Stimulated activated CD4-positive, alpha-beta T cell treated with anti-CD3 and anti-CD28 coated beads, Interleukin-15, amount 100 ng/mL, for 24 hours (primary cell): ENCODE measurements around the gene TMCO2.
"Not testable (repeated sequence)": the region's sequence is repeated elsewhere in the genome, so short reads cannot be mapped to it uniquely, and the experiment has no call there.

Experiments used
- DNase-seq: peaks from one replicate; pipeline ENCODE4 v3.0.0-alpha.2; 2020

Gene TMCO2

DNA sequence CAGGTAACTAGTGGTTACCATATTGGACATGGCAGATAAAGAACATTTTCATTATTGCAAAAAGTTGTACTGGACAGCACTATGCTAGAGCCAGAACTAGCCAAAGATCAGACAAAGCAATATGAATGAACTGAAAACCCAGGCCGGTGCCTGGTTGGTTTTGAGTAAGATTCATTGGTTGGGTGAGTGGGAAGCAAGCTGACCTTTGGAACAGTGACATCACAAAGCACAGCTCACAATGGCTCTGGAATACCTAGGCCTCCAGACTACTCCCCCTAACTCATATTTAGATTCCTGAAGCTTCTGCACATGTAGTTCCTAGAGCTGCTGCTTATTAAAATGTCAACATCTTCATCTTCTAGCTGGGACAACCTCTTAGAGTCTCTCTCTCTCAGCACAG is at the start of gene TMCO2:
TSS of gene TMCO2 (plus strand) at position 283 of the 400 bp plus-strand sequence. CDS start at position 340, 57 bp downstream.
- no peak for DNase-seq

DNA sequence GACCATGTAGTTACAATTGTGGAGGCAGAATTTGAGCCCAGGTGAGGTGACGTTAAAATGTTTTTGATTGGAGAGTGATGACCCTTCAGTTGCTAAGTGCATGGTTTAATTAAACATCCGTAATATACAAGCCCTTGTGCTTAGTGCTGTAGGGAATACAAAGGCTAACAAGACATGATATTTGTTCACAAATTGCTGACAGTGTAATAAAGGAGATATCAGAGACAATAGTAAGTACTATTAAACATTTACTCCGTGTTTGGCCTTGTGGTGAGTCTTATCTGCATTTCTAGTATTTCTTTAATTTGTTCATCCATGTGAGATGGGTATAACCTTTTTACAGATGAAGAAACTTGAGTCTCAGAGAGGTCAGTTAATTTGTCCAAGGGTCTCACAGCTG is 48.6 kb upstream of the TMCO2 start:
- no peak for DNase-seq

DNA sequence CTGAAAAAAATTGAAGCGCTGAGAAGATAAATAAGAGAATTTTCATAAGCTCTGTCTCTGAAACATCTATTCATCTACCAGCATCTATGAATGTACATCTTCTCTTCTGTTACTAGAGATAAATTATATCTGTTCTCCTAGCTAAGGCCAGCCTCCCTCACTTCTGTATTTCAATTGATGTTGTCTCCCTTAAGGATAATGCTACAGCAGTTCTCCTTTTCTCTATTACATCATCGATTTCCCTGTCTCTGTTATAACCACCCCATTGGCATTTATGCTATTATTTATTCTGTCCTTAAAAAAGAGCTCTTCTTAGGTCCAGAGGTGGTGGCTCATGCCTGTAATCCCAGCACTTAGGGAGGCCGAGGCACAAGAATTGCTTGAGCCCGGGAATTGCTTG is 42.9 kb upstream of the TMCO2 start:
- no peak for DNase-seq

DNA sequence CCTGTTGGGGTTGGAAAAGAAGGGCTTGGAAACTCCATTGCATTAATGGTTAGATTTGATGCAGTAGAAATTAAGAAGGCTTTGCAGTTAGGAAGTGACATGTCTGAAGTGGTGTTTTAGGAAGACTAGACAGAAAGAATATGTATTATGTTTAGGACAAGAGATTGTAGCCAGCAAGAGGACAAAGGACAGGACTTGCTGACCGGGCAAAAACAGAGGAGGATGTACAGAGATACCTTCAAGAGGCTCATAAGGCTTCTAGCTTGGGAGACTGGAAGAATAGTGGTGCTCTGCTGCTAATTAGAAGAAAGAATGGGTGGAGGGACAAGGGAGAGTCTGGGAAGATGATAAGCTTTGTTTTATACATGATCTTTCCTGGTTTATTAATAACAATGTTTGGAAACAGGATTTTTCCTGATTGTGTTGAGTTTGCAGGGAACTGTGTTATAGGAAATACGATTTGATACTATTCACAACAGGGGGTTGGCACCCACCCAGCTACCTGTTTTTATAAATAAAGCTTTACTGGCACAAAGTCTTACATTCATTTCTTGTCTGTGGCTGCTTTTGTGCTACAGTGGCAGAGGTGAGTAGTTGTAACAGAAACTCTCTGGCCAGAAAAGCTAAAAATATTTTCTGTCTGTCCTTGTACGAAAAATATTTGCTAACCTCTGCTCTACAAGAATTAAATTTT is 37.1 kb upstream of the TMCO2 start:
- DNase-seq, result no peak

DNA sequence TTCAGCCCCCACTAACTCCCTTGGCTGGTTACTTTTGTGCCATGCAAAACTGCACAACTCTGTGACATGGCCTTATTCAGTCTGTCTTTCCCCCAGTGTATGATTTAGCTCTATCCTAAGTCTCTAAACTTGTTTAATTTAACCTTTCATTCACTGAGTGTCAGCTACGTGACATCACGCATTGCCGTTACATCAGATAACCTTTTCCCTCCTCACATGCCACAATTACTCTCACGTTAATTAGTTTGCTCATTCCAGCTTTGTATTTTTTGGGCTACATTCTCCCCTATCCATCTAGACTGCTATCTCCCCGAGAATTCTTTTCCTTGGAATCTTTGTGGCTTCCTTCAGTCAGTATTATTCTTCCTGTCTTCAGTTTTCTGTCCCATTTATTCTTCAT is 29.4 kb upstream of the TMCO2 start:
- no peak for DNase-seq

DNA sequence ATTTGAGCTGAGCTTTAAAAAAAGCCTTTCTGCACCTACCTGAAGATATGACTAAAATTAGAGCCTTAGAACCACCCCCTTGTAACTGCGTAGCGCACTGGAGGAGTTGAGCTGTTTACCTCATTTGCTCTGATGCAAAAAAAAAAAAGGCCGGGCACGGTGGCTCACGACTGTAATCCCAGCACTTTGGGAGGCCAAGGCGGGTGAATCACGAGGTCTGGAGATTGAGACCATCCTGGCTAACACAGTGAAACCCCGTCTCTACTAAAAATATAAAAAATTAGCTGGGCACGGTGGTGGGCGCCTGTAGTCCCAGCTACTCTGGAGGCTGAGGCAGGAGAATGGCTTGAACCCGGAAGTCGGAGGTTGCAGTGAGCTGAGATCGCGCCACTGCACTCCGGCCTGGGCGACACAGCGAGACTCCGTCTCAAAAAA is 26.2 kb upstream of the TMCO2 start:
- not testable (repeated sequence) for DNase-seq

DNA sequence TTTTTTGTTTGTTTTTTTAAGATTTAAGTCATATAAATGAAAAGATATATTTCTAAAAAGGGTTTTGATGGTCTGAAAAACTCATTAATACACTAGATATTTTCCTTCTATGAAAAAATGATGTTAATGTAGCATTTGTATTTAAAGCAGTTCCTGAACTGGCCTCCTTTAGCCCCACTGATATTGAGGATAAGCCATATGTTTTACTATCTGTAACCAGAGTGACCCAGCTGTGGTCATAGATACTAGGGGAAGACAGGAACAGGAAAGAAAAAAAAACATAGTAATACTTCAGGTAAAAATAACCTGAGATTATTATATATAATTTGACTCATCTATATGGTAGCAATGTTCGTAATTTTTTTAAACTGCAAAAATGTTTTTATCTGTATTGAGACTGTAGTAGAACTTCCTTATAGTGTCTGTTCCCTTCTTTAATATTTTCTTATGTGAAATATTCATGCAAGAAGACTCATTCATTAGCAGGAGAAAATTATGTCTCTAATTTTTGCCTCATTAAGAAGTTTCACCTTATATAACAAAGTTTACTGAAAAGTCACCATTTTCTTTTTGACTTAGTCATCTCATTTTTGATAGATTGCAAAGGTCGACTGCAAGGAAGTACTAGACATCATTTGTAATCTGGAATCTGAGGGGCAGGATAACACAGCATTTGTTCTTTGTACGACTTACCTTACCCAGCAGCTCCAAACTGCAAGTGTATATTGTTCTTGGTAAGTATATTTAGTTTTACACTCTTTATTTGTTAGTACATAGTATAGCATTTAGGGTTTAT is 25.6 kb upstream of the TMCO2 start:
- no peak for DNase-seq

DNA sequence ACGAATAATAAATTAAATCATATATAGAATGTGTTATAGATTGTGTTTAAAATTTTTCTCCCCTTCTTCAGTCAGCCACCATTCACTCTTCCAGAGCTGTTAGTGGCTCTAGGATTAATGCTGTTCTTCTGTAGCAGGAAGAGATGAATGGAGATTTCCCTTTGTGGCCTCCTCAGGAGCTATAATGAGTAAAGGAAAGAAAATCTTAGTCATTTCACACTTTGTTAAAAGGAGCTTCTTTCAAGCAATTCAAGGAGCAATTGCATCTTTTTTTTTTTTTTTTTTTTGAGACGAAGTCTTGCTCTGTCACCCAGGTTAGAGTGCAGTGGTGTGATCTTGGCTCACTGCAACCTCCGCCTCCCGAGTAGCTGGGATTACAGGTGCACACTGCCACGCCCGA is 23.7 kb upstream of the TMCO2 start:
- peak; percentile 18 for DNase-seq

DNA sequence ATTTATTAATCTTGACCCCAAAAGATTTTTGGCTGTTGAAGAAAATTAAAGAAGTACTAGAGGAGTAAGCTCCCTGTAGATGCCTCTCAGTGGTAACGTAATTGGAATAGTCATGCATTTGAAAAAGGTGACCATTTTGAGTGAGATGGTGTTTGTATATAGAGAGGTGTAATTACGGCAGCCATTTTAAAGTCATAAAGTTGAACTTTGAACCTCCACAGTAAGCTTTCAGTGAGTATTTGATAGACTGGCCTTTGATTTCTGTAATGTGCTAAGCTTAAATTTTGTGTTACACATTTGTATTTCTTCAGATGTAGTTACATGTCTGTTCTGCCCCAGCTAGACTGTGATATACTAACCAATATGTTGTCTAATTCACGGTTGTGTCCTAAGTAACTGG is 21.5 kb upstream of the TMCO2 start:
- no peak for DNase-seq

DNA sequence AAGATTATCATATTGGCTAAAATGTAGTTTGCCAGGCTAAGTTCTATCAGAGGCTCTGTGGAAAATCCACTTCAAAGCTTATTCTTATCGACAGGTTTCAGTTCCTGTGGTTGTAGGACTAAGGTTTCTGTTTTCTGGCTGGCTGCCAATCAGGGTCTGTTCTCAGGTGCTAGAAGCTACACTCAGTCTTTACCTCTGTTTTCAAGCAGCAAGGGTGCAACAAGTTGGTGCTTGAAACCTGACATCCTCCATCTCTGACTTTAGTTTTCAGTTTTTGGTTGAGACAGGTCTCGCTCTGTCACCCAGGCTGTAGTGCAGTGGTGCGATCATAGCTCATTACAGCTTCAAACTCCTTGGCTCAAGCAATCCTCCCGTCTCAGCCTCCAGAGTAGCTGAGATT is 15.3 kb upstream of the TMCO2 start:
- peak; percentile 85 for DNase-seq

DNA sequence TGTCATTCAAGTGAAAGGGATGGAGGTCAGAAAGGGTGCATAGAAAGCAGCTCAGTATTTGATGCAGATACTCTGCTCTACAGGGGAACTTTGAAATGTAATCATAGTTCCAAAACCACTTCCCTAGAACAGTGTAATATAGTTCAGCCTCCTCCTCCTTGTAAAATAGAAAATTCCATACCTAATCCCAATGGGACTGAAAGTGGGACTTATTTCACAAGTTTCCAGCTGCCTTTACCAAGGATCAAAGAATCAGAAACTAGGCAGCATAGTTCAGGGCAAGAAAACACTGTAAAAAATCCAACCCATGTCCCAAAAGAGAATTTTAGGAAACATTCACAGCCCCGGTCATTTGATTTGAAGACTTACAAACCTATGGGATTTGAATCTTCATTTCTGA is 8.1 kb upstream of the TMCO2 start:
- no peak for DNase-seq

DNA sequence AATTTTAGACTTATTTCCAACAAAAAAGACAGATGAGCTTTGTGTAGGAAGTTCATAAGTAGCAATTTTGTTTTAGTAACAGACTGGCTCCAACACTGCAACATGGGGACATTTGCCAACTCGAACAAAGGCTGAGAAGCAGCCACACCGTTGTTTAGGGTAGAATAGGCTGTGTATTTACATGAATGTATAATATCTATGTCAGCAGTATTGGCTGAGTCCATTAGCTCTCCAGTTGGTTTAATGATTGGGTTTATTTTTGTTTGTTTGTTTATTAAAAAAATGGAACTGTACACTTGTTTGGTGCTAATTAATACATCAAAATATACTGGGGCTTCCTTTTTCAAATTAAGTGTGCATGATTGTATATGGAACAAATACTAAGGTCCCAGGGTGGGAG is 7.3 kb upstream of the TMCO2 start:
- DNase-seq, result no peak

DNA sequence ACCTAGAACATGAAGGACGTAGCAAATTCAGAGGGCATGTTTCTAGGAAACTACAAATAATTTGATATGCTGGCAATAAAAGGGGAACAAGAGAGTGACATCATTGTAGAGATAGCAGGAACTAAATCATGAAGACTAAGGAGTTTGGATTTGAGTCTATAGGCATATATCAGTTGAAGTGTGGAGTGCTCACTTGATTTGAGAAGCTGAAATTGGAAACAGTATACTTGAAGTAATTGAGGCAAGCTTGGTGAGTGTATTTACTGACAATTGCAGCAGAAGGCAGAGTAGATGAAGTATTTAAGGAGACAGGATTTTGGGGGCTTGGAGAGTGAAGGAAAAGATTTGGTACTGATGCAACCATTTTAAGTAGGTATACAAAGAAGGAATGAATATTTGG is 6.4 kb upstream of the TMCO2 start:
- no peak for DNase-seq

DNA sequence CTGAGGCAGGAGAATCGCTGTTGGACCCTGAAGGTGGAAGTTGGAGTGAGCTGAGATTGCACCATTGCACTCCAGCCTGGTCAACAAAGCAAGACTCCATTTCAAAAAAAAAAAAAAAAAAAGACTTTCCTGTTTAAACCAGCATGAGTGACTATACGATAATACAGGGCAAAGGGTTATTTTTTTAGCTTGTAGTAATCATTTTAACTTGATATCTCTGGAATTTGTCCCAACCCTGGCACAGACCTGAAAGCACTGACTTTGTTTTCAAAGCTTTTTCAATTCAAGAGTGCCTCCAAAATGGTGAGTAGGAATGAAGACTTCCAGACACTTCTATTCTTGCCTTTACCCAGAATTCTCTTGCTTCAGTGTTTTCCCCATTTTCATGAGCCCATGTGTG is 4.4 kb upstream of the TMCO2 start:
- no peak for DNase-seq

DNA sequence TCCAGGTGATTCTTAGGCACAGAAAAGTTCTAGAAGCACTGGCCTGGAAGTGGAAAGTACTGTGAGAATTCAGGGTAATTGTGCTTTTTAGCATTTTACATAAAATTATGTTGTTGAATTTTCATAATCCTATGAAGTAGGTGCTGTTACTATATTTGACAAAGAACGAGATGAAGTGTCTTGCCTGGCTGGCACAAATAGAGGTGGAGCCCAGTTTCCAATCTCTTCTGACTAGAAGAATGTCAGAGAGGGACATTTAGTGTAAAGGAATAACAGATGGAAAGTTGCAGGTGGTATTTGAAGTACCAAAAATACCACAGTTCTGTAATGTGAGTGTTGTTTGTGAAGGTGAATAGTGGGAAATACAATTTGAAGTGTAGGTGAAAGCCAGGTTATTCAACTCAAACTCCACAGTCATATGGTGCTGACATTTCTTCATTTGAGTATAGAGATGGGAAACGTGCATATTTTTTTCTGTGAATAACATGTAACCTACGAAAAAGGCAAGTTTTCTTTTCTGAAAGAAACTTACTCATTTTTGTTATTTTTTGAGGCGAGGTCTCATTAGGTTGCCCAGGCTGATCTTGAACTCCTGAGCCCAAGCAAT is 3.5 kb upstream of the TMCO2 start:
- DNase-seq, result no peak

DNA sequence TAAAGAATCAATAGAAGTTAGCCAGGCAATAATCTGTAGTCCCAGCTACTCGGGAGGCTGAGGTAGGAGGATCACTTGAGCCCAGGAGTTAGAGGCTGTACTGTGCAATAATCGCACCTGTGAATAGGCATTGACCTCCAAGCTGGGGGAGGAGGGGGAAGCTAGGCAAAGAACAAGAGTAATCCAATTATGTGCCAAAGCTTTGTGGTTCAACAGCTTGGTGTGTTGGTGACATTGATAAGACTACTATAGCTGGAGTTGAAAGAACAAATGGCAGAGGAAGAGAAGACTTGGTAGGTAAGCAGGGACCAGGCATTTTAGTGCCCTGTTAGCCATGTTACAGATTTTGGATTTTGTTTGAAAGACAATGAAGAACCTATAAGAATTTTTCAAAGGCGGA is 2.1 kb upstream of the TMCO2 start:
- DNase-seq, result no peak

DNA sequence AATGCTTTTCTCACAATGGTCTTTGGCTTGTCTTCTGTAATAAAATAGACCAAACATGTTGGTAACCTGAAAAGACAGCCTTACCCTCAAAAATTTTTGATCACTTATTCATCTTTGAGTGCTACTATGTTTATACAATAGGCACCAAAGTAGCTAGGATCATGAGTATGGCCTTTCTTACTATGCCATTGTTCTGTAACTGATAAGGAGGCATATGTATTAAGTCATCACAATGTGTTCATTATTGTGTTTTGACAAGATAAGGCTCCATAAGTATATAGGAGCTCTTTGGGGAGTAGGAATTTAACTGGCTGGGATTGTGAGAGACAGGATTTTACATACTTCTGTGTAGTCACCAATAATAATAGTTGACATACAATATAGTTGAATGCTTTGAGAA is 675 bp downstream of the TMCO2 start:
- no peak for DNase-seq

DNA sequence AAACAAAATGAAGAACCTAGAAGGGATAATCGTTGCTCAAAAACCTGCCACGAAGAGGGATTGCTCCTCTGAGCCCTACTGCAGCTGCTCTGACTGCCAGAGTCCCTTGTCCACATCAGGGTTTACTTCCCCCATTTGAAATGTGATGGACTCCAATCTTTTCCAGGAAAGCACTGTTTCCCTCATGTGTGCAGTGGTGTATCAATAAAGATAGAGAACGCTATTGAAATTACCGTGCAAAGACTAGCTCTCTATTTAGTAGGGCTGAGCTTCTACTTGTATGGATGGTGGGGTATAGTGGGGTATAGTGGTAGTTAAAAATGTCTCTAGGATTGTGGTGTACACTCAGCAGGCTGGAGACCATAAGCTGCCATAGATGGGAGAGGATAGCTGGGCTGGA is 3.7 kb downstream of the TMCO2 start:
- no peak for DNase-seq

DNA sequence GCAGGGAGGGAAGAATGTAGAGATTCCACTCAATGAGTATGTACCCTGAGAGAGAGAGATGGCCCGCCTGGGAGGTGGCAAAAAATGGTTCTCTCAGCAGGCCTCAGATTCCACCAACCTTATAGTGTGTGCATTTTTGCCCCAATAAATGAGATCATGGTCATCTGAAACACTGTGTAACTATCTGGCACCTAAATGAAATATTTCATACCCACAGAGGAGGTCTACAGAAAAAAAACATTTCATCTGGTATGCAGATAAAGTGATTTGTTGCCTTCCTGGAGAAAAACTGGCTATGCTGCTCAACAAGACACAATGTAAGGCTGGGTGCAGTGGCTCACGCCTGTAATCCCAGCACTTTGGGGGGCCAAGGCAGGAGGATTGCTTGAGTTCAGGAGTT is 4.9 kb downstream of the TMCO2 start:
- DNase-seq, result no peak

DNA sequence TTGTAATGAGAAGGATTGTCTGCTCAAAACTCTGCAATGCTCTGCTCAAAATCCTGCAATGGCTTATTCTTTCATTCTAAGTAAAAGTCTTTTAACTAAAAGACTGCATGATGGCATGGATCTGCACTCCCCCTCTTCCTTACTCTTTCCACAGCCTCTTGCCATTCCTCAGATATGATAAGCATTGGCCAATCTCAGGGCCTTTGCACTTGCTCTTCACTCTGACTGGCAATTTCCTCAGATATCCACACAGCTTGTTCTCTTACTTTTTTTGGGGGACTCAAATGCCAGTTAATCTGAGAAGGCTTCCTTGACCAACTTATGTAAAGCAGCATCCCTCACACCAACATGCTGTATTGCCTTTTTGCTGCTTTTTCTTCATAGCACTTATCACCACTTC is 7.5 kb downstream of the TMCO2 start:
- no peak for DNase-seq

DNA sequence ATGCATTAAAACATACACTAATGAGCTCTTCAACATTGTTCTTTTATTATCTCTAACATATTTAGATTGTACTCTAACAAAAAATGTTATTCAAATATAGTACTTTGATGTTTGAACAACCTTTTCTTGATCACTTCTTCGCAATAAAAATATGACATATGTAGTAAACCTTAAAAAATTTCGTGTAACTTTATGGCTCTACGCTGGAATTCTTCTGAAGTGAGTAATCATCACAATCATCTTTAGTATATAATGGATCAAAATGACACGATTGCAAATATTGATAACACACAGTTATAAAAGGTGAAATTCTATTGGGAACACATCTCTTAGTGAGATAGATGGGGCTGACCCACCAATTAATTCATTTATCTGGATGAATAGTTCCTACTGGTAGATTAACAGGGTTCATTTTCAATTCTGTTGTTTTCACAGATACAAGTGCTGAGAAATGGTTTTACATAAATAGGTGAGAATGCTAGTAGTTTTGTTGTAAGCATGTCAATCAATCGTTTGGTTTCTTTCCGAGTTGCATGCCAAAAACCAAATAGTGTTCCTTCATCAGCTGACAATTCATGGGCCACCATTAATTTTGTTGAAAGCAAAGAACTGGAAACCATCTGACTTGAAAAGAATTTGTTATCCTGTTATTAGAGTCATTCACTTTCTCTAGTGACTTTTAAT is 8.8 kb downstream of the TMCO2 start:
- DNase-seq, result no peak

DNA sequence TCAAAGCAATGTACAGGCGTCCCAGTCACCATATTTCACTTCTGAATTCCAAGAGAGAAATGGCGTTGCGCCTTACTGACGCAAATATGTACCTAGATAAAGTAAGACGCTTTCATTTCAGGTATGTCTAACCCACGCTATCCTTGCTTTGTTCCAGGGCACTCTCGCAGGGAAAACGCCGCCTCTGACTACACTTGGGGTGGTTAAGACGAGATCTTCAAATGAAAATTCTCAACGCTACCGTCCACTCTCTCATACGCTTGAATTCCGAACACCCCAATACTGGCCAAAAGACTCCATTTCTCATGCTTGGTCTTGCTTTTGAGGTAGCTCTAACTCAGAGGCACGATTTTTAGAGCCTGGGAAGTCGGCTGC is 9.6 kb downstream of the TMCO2 start:
- no peak for DNase-seq

DNA sequence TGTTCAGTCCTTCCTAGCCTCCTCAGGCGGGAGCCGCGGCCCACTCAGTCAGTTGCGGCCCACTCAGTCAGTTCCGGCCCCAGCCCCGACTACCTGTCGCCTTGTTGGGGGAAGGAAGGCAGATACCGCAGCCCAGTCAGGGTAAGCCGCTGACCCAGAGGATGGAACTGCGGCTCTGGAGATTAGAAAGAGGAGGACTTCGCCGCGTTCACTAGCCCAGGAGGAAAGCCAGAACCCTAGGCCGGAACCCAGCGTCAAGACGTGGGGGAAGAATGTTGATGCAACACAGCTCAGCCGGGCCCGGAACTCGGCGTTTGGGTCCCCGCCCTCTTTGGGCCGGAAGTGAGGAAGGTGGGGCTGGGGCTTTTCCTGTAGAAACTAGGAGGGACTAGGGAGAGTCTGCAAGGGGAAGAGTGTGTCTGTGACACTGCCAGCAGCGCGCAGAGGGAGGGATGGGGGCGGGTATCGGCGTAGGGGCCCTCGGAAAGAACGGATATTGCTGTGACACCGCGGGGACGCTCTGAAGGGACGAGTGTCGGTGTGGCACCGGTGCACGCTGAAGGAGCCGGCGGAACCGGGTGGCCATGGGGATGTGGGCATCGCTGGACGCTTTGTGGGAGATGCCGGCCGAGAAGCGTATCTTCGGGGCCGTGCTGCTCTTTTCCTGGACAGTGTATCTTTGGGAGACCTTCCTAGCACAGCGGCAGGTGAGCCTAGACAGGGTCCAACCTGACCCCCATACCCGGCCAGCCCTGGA is 10.1 kb downstream of the TMCO2 start, which contains the start of gene ZMPSTE24:
TSS of gene ZMPSTE24 (plus strand) at position 549 of the 757 bp plus-strand sequence. CDS start at position 585, 36 bp downstream.
- DNase-seq, result peak; percentile 97
